Lower leg skin (tissue), 4 donors: ENCODE data around the gene TRAPPC4. TPM values are rescaled to one million over a fixed set of nuclear protein-coding genes. Genes with fewer than 3 reads are reported as not detected.
A peak's percentile ranks its signal among the peaks of the same experiment; 100 is the strongest.

Source experiments
- DNase-seq, 2 donors: peaks; one replicate each; pipeline ENCODE4 v3.0.0-alpha.2; 2019; ENCODE audit warnings: low spot score in 2 of 2
- H3K4me3 ChIP-seq: fragments of 200-600 bp; sonication (generic); 2 replicates; pipeline ENCODE4 v1.5.1; 2017; ENCODE audit warnings: mild to moderate bottlenecking, low read depth; ENCODE audit not compliant: poor library complexity, severe bottlenecking
- CTCF ChIP-seq, 3 donors: fragments of 450-650 bp; IDR thresholded peaks; one replicate each; pipeline ENCODE4 v1.5.1; 2016; ENCODE audit warnings: antibody characterized with exemption in 3 of 3, mild to moderate bottlenecking in 3 of 3, moderate library complexity in 2 of 3
- POLR2A ChIP-seq, 2 donors: fragments of 450-650 bp; IDR thresholded peaks; one replicate each; pipeline ENCODE4 v1.6.1; 2016 to 2017; ENCODE audit warnings: antibody characterized with exemption in 2 of 2, mild to moderate bottlenecking in 1 of 2, moderate library complexity in 1 of 2
- WGBS, 2 donors: methylation state at CpG; one replicate each; pipeline ENCODE4 v1.1.5; 2018; 5-methylcytosine and 5-hydroxymethylcytosine counted together
- intact Hi-C: fragments of 100-400 bp; cut with DNase I; formaldehyde crosslinking; loops from one replicate; pipeline ENCODE4 v1.15.0; 2023; ENCODE audit warnings: low total_unique reads
- total RNA-seq, 4 donors: library from RNA; depleted of rRNA; stranded (reverse); fragments of >200 nt; gene quantifications; one replicate each; pipeline ENCODE4 v1.1.0, GENCODE V29; 2016

The TRAPPC4 gene
- total RNA-seq, 4 donors from 2014 or later: 40.3 to 53.4 (median 52.2) TPM

DNA sequence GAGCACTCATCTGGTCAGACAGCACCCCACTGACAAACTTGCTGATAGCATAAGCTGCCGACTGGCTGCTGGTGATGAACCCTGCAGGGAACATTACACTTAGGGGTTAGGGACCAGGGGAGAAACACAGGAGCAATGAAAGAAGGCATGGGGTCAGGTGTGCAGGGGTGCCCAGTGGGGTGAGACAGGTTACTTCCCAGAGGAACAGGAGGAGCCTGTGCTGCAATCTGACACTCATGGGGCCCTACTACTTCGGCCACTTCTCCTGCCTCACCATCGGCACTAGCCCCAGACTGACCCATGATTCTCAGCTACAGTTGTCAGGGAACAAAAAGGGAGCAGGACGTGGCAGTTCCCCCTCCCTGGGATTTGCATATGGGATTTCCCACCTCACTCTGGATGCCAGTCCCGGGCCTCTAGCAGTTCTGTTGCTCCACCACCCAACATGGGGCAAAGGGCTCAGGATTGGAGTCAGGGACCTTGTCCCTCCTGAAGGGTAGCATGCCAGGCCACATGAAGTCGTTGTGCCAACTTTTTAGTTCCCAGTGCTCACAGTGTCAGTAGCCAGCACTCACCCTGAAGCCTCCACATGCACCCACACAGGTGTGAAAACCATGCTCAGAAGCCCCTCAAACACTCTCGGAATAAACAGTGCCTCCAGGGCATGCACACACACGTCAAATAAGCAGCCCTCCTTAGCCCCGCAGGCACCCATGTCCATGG, 9.9 kb downstream of the TRAPPC4 start:
- intact Hi-C loops: no loop called here
- WGBS, 2 donors: 64 to 65% methylated on average over 7 to 9 of the region's 9 CpGs
- no peak for DNase-seq
- no peak overlapping the region for H3K4me3 ChIP-seq
- no peak for TF ChIP-seq CTCF (IDR thresholded peaks at IDR 0.05)
- TF ChIP-seq POLR2A (IDR thresholded peaks at IDR 0.05): no peak

DNA sequence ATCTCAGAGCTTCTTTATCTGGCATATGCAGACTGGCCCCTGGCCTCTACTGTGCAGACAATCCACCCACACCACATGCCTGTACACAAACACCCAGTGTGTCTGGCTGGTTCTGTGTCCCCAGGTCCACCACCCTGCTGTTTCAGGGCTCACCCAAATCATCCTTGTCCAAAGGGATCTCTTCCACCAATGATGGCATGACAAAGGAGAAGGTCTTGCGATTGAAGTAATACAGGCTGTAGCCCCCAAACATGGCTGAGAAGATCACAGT, 10.4 kb downstream of the TRAPPC4 start:
- intact Hi-C loops: no loop called here
- 89 to 100% methylated on average over 1 of the region's 1 CpG for WGBS, 2 donors
- TF ChIP-seq POLR2A (IDR thresholded peaks at IDR 0.05) (no peak), CTCF (IDR thresholded peaks at IDR 0.05) (no peak)
- no peak for DNase-seq
- no peak overlapping the region for H3K4me3 ChIP-seq

DNA sequence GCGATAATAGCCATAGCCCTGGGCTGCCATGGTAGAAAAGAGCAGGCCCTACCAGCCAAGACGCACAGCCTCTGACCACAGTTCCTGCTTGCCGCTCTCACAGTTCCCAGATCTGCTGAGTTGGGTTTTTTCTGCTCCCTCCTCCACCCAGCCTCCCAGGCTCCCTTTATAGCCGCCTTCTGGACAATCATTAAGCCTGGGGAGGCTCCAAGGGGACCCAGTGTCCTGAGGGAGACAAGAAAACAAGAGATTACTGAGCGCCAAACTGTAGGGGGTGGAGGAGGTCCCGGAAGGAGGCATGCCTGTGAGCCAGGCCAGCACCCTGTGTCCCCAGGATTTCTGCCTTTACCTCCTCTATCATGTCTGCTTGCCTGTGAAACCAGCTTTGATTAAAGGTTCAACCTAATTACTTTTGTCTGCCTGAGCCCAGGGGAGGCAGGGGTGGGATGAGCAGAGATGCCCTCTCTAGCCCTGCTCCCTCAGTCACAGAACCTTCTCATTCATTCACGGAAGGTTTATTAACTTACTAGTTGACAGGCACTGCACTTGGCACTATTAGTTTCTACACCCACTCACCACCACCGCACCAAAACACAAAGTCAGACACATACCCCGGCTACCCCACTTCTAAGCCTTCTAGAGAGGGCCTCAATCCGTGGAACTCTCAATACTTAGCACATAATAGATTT, 10.9 kb downstream of the TRAPPC4 start:
- DNase-seq: peak in 1 of 2 donors; percentile 28
- 37 to 46% methylated on average over 10 of the region's 10 CpGs for WGBS, 2 donors
- no peak for TF ChIP-seq CTCF (IDR thresholded peaks at IDR 0.05)
- no peak for TF ChIP-seq POLR2A (IDR thresholded peaks at IDR 0.05)
- intact Hi-C loops: no loop called here
- no peak overlapping the region for H3K4me3 ChIP-seq

GRCh38 chr11:119030029-119030328, 11.4 kb downstream of the TRAPPC4 start:
- WGBS, 2 donors: 3% methylated on average over 11 to 12 of the region's 13 CpGs
- peak overlapping the region; percentile 65 for H3K4me3 ChIP-seq
- intact Hi-C loops: no loop called here
- DNase-seq: no peak
- TF ChIP-seq POLR2A (IDR thresholded peaks at IDR 0.05): no peak
- no peak for TF ChIP-seq CTCF (IDR thresholded peaks at IDR 0.05)

DNA sequence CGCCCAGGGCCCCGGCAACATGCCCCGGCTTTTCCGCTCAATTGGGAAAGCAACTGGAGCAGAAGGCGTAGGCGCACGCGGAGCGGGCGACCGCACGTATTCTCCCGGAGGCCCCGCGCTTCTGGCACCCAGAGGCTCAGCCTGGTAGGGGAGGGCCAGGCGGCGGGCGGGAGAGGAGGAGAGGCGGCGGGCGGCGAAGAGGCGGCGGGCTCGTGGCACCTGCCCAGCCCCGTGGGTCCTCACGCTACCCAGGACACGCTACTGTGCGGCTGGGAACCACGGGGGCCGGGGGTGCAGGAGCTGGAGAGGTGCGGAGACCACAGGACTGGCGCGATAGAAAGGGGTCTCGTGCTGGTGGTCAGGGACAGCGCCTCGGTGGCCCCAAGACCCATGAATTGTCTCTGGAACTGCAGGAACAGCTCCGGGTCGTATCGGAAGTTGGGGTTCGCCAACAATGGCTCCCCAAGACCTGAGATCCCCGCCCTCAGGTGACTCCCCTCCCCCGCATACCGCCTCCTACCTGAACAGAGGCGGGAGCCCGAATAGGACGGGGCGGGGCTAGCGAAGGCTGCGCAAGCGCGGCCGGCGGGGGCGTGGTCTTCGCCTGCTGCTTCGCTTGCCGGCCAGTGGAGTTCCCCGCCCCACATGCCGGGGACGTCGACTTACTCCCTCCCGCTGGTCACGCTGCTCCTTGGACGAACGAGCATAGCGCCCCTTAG, 11.9 kb downstream of the TRAPPC4 start, which contains the start of gene SLC37A4:
Gene SLC37A4 (minus strand): TSS at position 549 of the 719 bp plus-strand sequence.
- WGBS, 2 donors: 0 to 1% methylated on average over 49 to 52 of the region's 67 CpGs
- TF ChIP-seq POLR2A (IDR thresholded peaks at IDR 0.05) (no peak), CTCF (IDR thresholded peaks at IDR 0.05) (no peak)
- peak; percentile 97 to 99 for DNase-seq
- H3K4me3 ChIP-seq: peak within 1 kb of the TSS; percentile 65
- intact Hi-C loops: no loop called here
